SK-N-SH (cell line): ENCODE results near the gene SMO. TPM values are rescaled to one million over a fixed set of nuclear protein-coding genes. Genes with fewer than 3 reads are reported as not detected.

Experiments used
- CTCF ChIA-PET: fragments of 300-600, 350-600 bp; formaldehyde crosslinking; extraction: SDS; loops from one replicate; lab custom pipeline; 2021; lab: Yijun Ruan, JAX
- POLR2A ChIA-PET: fragments of 350-600 bp; sonication (Branson Sonifier 250); formaldehyde crosslinking; extraction: SDS; loops from one replicate; lab custom pipeline; 2020; ENCODE audit warnings: antibody characterized with exemption, inconsistent platforms; lab: Yijun Ruan, JAX
- DNase-seq: peaks from one replicate; pipeline ENCODE4 v3.0.0; 2012
- H2AFZ ChIP-seq: fragments of 200-600 bp; sonication (generic); 2 replicates; pipeline ENCODE4 v1.8.1; 2016; ENCODE audit warnings: antibody characterized with exemption, mild to moderate bottlenecking, low read depth
- H3F3A ChIP-seq: fragments of 200-600 bp; sonication (generic); replicated peaks from 2 replicates; pipeline ENCODE3; 2016; ENCODE audit warnings: antibody characterized with exemption, mild to moderate bottlenecking; ENCODE audit not compliant: insufficient read depth
- H3K27ac ChIP-seq, 2 experiments: fragments of 200-500 bp in 1 of 2; fragments of 200-600 bp in 1 of 2; sonication (Bioruptor generic) in 1 of 2; sonication (generic), shearing (Covaris generic) in 1 of 2; 2 replicates each; pipeline versions ENCODE4 v1.5.1 to v1.6.1; 2014 to 2016; ENCODE audit warnings: low read depth in 2 of 2, inconsistent platforms in 1 of 2, low read length in 1 of 2, mild to moderate bottlenecking in 1 of 2, mixed read lengths in 1 of 2
- H3K27me3 ChIP-seq: fragments of 200-600 bp; sonication (generic), shearing (Covaris generic); 2 replicates; pipeline ENCODE4 v1.6.1; 2016; ENCODE audit warnings: mixed run types; ENCODE audit not compliant: insufficient read depth
- H3K36me3 ChIP-seq, 2 experiments: fragments of 200-500 bp in 1 of 2; fragments of 200-600 bp in 1 of 2; sonication (Bioruptor generic) in 1 of 2; sonication (generic) in 1 of 2; replicated peaks in 1 of 2; 2 replicates each; pipeline versions ENCODE3 to v1.5.1; 2014 to 2016; ENCODE audit warnings: low read length in 1 of 2, mild to moderate bottlenecking in 1 of 2; ENCODE audit not compliant: insufficient read depth in 2 of 2, control insufficient read depth in 1 of 2
- H3K4me1 ChIP-seq, 2 experiments: fragments of 200-500 bp in 1 of 2; fragments of 200-600 bp in 1 of 2; sonication (Bioruptor generic) in 1 of 2; sonication (generic), shearing (Covaris generic) in 1 of 2; 2 replicates each; pipeline versions ENCODE4 v1.5.1 to v1.6.1; 2014 to 2016; ENCODE audit warnings: low read depth in 1 of 2, low read length in 1 of 2, mixed run types in 1 of 2; ENCODE audit not compliant: insufficient read depth in 2 of 2, control insufficient read depth in 1 of 2
- H3K4me2 ChIP-seq: fragments of 200-600 bp; sonication (generic), shearing (Covaris generic); 2 replicates; pipeline ENCODE4 v1.6.1; 2017; ENCODE audit warnings: mixed run types
- H3K4me3 ChIP-seq, 2 experiments: fragments of 200-500 bp in 1 of 2; fragments of 200-600 bp in 1 of 2; sonication (Bioruptor generic) in 1 of 2; sonication (generic), shearing (Covaris generic) in 1 of 2; 2 replicates each; pipeline versions ENCODE4 v1.5.1 to v1.8.1; 2014 to 2016; ENCODE audit warnings: low read depth in 2 of 2, inconsistent platforms in 1 of 2, low read length in 1 of 2, mild to moderate bottlenecking in 1 of 2, mixed read lengths in 1 of 2, moderate library complexity in 1 of 2
- H3K79me2 ChIP-seq: fragments of 200-600 bp; sonication (generic); 2 replicates; pipeline ENCODE4 v1.8.1; 2017; ENCODE audit warnings: mild to moderate bottlenecking; ENCODE audit not compliant: insufficient read depth
- H3K9ac ChIP-seq: fragments of 200-600 bp; sonication (generic); 2 replicates; pipeline ENCODE4 v1.6.1; 2017; ENCODE audit warnings: mixed run types
- H3K9me2 ChIP-seq: fragments of 200-600 bp; sonication (generic); 2 replicates; pipeline ENCODE4 v1.6.1; 2017; ENCODE audit warnings: mixed run types
- H3K9me3 ChIP-seq: fragments of 200-600 bp; sonication (generic); 2 replicates; pipeline ENCODE4 v1.6.1; 2017; ENCODE audit warnings: mixed run types, mild to moderate bottlenecking, moderate library complexity
- H4K20me1 ChIP-seq: fragments of 200-600 bp; sonication (generic); 2 replicates; pipeline ENCODE4 v1.6.1; 2017; ENCODE audit warnings: mild to moderate bottlenecking, mixed run types; ENCODE audit not compliant: insufficient read depth
- ELF1 ChIP-seq: IDR thresholded peaks from 2 replicates; pipeline ENCODE4 v1.4.0; 2012
- FOSL2 ChIP-seq: IDR thresholded peaks from 2 replicates; pipeline ENCODE4 v1.4.0; 2012; ENCODE audit warnings: low read depth, mild to moderate bottlenecking, moderate library complexity, borderline replicate concordance
- GATA2 ChIP-seq: sonication (generic); formaldehyde crosslinking; IDR thresholded peaks from 2 replicates; pipeline ENCODE4 v1.5.0; 2020; ENCODE audit warnings: mild to moderate bottlenecking, missing genetic modification reagents
- RAD21 ChIP-seq: IDR thresholded peaks from 2 replicates; pipeline ENCODE4 v1.6.1; 2012; ENCODE audit warnings: mild to moderate bottlenecking, low read length
- RFX5 ChIP-seq: IDR thresholded peaks from 2 replicates; pipeline ENCODE4 v1.6.1; 2012; ENCODE audit warnings: mild to moderate bottlenecking, improper control_type of control experiment, low read length
- RXRA ChIP-seq: IDR thresholded peaks from 2 replicates; pipeline ENCODE4 v1.4.0; 2012; ENCODE audit warnings: low read depth, mild to moderate bottlenecking, borderline replicate concordance
- SIN3A ChIP-seq: IDR thresholded peaks from 2 replicates; pipeline ENCODE4 v1.6.1; 2012; ENCODE audit warnings: low read depth, mild to moderate bottlenecking, low read length, moderate library complexity, borderline replicate concordance
- SMC3 ChIP-seq: IDR thresholded peaks from 2 replicates; pipeline ENCODE4 v1.6.1; 2012; ENCODE audit warnings: low read depth, low read length, improper control_type of control experiment
- TAF1 ChIP-seq: IDR thresholded peaks from 2 replicates; pipeline ENCODE4 v1.6.1; 2012; ENCODE audit warnings: low read depth, mild to moderate bottlenecking, low read length, moderate library complexity, borderline replicate concordance
- TCF12 ChIP-seq: IDR thresholded peaks from 2 replicates; pipeline ENCODE4 v1.4.0; 2012
- TEAD4 ChIP-seq: IDR thresholded peaks from 2 replicates; pipeline ENCODE4 v1.4.0; 2012; ENCODE audit warnings: mild to moderate bottlenecking, borderline replicate concordance; ENCODE audit not compliant: insufficient read depth
- YY1 ChIP-seq: IDR thresholded peaks from 2 replicates; pipeline ENCODE4 v1.4.0; 2012; ENCODE audit warnings: low read depth, mild to moderate bottlenecking
- WGBS: methylation state at CpG from one replicate; pipeline ENCODE4 v1.1.6; 2017; ENCODE audit warnings: low lambda C conversion rate; 5-methylcytosine and 5-hydroxymethylcytosine counted together
- polyA plus RNA-seq, 3 experiments: library from polyadenylated mRNA; depleted of rRNA; stranded (reverse); fragments of >200 nt; gene quantifications; 2 replicates each; pipeline ENCODE4 v1.2.3, GENCODE V29; 2012
- TF ChIP-seq, protein P1 (sequence below): fragments of 150-350 bp; IDR thresholded peaks from 2 replicates; pipeline ENCODE4 v1.6.1; 2017; ENCODE audit warnings: antibody characterized with exemption, low read length, low read depth, borderline replicate concordance
- TF ChIP-seq, protein P2 (sequence below): IDR thresholded peaks from 2 replicates; pipeline ENCODE4 v1.6.1; 2012; ENCODE audit warnings: mild to moderate bottlenecking, low read depth, low read length, moderate library complexity
- TF ChIP-seq, protein P3 (sequence below): IDR thresholded peaks from 2 replicates; pipeline ENCODE4 v1.4.0; 2012; ENCODE audit warnings: low read depth, borderline replicate concordance
- TF ChIP-seq, protein P4 (sequence below): fragments of 200-600 bp; sonication (generic); IDR thresholded peaks from 2 replicates; pipeline ENCODE4 v1.6.1; 2017; ENCODE audit warnings: antibody characterized with exemption, mild to moderate bottlenecking, moderate library complexity
- TF ChIP-seq, protein P5 (sequence below): fragments of 150-350 bp; IDR thresholded peaks from 2 replicates; pipeline ENCODE4 v1.6.1; 2016; ENCODE audit warnings: mild to moderate bottlenecking, low read depth, low read length

SMO gene
- polyA plus RNA-seq, 1 of the 3 experiments (the other 2 are of a cell fraction): 37.0 TPM

DNA sequence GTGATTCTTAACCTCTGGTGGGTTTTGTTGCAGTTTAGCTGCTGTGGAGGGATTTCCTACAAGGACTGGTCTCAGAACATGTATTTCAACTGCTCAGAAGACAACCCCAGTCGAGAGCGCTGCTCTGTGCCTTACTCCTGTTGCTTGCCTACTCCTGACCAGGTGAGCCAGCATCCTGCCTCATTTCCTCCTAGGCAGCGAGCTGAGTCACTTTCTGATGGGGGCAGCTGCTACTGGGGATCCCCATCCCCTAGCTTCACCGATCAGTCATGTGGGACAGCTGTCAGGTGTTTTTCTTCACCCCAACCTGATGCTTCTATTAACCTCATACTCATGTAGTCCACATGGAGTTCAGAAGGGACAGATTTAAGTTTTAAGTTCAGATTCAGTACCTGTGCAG is 21.7 kb upstream of the SMO start:
- ChIA-PET CTCF (interaction anchor here (1.2 to 15.6 kb wide), 6 partner anchors 10 to 614 kb away, joined by 3 to 385 read pairs (median 6); partner anchors contain the start of gene SMO), POLR2A (no interaction called here)
- H3K27me3 ChIP-seq: no peaks in the 10 kb centered on the region
- no peak overlapping the region for H3K4me3 ChIP-seq
- no peaks in the 10 kb centered on the region for H3K79me2 ChIP-seq
- no peak overlapping the region for H3K4me2 ChIP-seq
- H3K9me2 ChIP-seq: no peaks in the 10 kb centered on the region
- H3K9ac ChIP-seq: no peak overlapping the region
- 73% methylated on average over 4 of the region's 4 CpGs for WGBS
- no peaks in the 10 kb centered on the region for H3K4me1 ChIP-seq
- TF ChIP-seq ELF1 (no peak), RFX5 (no peak), RXRA (no peak), TEAD4 (no peak), SMC3 (no peak), FOSL2 (no peak), RAD21 (no peak)
- TF ChIP-seq, protein P1, sequence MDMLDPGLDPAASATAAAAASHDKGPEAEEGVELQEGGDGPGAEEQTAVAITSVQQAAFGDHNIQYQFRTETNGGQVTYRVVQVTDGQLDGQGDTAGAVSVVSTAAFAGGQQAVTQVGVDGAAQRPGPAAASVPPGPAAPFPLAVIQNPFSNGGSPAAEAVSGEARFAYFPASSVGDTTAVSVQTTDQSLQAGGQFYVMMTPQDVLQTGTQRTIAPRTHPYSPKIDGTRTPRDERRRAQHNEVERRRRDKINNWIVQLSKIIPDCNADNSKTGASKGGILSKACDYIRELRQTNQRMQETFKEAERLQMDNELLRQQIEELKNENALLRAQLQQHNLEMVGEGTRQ: no peak
- TF ChIP-seq, protein P2, sequence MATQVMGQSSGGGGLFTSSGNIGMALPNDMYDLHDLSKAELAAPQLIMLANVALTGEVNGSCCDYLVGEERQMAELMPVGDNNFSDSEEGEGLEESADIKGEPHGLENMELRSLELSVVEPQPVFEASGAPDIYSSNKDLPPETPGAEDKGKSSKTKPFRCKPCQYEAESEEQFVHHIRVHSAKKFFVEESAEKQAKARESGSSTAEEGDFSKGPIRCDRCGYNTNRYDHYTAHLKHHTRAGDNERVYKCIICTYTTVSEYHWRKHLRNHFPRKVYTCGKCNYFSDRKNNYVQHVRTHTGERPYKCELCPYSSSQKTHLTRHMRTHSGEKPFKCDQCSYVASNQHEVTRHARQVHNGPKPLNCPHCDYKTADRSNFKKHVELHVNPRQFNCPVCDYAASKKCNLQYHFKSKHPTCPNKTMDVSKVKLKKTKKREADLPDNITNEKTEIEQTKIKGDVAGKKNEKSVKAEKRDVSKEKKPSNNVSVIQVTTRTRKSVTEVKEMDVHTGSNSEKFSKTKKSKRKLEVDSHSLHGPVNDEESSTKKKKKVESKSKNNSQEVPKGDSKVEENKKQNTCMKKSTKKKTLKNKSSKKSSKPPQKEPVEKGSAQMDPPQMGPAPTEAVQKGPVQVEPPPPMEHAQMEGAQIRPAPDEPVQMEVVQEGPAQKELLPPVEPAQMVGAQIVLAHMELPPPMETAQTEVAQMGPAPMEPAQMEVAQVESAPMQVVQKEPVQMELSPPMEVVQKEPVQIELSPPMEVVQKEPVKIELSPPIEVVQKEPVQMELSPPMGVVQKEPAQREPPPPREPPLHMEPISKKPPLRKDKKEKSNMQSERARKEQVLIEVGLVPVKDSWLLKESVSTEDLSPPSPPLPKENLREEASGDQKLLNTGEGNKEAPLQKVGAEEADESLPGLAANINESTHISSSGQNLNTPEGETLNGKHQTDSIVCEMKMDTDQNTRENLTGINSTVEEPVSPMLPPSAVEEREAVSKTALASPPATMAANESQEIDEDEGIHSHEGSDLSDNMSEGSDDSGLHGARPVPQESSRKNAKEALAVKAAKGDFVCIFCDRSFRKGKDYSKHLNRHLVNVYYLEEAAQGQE: no peak
- DNase-seq: no peak
- no peak overlapping the region for H2AFZ ChIP-seq
- no peaks in the 10 kb centered on the region for H3K36me3 ChIP-seq
- H4K20me1 ChIP-seq: no peaks in the 10 kb centered on the region
- no peak overlapping the region for H3K27ac ChIP-seq
- no peaks in the 10 kb centered on the region for H3K9me3 ChIP-seq
- H3F3A ChIP-seq: no peaks in the 10 kb centered on the region

DNA sequence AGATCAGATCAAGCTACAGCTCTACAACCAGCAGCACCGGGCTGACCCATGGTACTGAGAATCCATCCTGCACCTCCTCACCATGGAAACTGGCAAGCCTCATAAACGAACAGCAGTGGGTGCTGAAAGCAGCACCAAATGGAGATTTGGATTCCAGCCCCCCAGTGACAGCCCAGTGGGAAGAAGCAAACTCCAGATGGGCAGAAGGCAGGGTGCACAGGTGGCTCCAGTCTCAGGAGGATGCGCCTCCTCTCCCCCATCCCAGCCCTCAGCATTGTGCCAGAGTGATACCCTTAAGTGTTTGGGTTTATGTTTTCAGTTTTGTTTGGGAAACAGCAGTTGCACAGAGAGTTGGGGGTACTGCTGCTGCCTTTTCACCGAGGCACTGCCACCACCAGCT is 20.6 kb upstream of the SMO start:
- no peaks in the 10 kb centered on the region for H4K20me1 ChIP-seq
- no peak for DNase-seq
- H3K79me2 ChIP-seq: no peaks in the 10 kb centered on the region
- no peak overlapping the region for H3K9ac ChIP-seq
- H3K4me3 ChIP-seq: no peak overlapping the region
- H3K27me3 ChIP-seq: no peaks in the 10 kb centered on the region
- 69% methylated on average over 2 of the region's 4 CpGs for WGBS
- H3K4me2 ChIP-seq: no peak overlapping the region
- no peak overlapping the region for H2AFZ ChIP-seq
- no peaks in the 10 kb centered on the region for H3K36me3 ChIP-seq
- no peak overlapping the region for H3K27ac ChIP-seq
- no peaks in the 10 kb centered on the region for H3F3A ChIP-seq
- H3K9me3 ChIP-seq: no peaks in the 10 kb centered on the region
- ChIA-PET POLR2A (no interaction called here), CTCF (interaction anchor here (0.7 to 15.6 kb wide), 6 partner anchors 16 to 130 kb away, joined by 3 to 385 read pairs (median 6); no protein-coding TSS in a partner anchor)
- no peaks in the 10 kb centered on the region for H3K9me2 ChIP-seq
- H3K4me1 ChIP-seq: no peaks in the 10 kb centered on the region
- TF ChIP-seq TCF12 (no peak), YY1 (no peak), TAF1 (no peak), GATA2 (CRISPR knock-in tag) (no peak), RFX5 (no peak), ELF1 (no peak), SIN3A (no peak)
- TF ChIP-seq, protein P3, sequence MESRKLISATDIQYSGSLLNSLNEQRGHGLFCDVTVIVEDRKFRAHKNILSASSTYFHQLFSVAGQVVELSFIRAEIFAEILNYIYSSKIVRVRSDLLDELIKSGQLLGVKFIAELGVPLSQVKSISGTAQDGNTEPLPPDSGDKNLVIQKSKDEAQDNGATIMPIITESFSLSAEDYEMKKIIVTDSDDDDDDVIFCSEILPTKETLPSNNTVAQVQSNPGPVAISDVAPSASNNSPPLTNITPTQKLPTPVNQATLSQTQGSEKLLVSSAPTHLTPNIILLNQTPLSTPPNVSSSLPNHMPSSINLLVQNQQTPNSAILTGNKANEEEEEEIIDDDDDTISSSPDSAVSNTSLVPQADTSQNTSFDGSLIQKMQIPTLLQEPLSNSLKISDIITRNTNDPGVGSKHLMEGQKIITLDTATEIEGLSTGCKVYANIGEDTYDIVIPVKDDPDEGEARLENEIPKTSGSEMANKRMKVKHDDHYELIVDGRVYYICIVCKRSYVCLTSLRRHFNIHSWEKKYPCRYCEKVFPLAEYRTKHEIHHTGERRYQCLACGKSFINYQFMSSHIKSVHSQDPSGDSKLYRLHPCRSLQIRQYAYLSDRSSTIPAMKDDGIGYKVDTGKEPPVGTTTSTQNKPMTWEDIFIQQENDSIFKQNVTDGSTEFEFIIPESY: no peak
- TF ChIP-seq, protein P1: no peak
- TF ChIP-seq, protein P4, sequence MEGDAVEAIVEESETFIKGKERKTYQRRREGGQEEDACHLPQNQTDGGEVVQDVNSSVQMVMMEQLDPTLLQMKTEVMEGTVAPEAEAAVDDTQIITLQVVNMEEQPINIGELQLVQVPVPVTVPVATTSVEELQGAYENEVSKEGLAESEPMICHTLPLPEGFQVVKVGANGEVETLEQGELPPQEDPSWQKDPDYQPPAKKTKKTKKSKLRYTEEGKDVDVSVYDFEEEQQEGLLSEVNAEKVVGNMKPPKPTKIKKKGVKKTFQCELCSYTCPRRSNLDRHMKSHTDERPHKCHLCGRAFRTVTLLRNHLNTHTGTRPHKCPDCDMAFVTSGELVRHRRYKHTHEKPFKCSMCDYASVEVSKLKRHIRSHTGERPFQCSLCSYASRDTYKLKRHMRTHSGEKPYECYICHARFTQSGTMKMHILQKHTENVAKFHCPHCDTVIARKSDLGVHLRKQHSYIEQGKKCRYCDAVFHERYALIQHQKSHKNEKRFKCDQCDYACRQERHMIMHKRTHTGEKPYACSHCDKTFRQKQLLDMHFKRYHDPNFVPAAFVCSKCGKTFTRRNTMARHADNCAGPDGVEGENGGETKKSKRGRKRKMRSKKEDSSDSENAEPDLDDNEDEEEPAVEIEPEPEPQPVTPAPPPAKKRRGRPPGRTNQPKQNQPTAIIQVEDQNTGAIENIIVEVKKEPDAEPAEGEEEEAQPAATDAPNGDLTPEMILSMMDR: no peak
- TF ChIP-seq, protein P5, sequence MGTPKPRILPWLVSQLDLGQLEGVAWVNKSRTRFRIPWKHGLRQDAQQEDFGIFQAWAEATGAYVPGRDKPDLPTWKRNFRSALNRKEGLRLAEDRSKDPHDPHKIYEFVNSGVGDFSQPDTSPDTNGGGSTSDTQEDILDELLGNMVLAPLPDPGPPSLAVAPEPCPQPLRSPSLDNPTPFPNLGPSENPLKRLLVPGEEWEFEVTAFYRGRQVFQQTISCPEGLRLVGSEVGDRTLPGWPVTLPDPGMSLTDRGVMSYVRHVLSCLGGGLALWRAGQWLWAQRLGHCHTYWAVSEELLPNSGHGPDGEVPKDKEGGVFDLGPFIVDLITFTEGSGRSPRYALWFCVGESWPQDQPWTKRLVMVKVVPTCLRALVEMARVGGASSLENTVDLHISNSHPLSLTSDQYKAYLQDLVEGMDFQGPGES: no peak
